Measurements from ENCODE around the gene PRICKLE2.

Gene PRICKLE2

DNA sequence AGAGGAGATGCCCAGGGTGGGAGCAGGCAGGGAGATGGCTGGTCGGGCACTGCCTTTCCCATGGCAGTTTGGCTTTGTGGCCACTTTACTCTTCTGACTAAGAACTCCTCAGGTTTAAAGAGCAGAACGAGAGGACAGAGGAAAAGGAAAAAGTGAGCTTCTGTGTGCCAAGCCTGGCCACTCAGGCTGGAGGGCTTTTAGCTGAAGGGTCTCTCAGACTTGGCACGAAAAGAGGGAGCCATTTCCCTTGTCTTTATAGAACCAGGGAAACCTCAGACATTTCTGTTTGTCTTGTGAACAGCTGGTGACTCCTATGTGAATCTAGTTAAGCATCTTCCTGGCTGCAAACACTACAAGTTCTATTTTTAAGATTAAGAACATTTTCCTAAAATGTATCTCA lies 178.7 kb downstream of the PRICKLE2 start:
- no peak for DNase-seq (ENCODE audit: low spot score)

DNA sequence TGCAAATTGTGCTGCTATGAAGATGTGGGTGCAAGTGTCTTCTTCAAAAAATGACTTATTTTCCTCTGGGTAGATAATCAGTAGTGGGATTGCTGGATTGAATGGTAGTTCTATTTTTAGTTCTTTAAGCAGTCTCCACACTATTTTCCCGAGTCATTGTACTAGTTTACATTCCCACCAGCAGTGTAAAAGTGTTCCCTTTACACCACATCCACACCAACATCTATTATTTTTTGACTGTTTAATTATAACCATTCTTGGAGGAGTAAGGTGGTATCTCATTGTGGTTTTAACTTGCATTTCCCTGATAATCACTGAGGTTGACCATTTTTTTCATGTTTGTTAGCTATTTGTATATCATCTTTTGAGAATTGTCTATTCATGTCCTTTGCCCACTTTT lies 182.3 kb downstream of the PRICKLE2 start:
- no peak for DNase-seq (ENCODE audit: low spot score)
